Measurements from ENCODE around the gene ANKRD6.

Gene ANKRD6

DNA sequence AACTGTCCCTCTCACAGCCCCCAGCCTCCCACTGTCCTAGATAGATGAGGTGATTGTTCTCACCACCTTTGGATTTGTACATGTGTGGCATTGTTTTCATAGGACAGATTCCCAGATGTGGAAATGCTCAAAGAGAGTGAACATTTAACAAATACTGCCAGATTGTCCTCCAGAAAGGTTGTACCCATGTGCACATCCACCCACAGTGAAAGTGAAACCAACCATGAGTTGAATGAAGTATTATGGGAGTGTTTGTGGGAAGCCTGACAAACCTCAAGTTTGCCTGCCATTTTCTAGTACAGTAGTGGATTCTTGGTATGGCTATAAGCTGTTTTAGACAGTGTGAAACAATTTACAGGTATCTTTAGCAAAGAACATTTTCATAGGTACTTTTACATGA is 42.7 kb downstream of the ANKRD6 start:
- no peak for DNase-seq

GRCh38 chr6:89479897-89480296 is 46.9 kb downstream of the ANKRD6 start:
- DNase-seq, result no peak

- no peak for DNase-seq
These were observed 48.7 kb downstream of the ANKRD6 start for GRCh38 chr6:89481695-89482094.

DNA sequence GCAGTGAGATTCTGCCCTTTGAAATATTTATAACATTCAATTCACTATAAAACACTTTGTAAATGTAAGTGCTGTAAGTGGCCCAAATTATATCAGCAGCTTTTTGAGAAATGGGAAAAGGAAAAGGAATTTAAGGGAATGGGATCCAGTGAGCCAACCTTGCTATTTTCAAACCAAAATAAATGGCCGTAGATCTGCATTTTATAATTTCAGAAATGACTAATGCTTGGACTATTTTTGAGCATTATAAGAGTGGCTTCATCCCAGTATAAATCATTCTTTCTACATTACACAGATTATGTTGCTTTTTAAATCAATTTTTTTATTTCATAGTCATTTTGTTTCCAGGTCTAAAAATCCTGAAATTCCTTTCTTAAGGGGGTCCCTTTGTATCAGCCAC is 49.2 kb downstream of the ANKRD6 start:
- no peak for DNase-seq

DNA sequence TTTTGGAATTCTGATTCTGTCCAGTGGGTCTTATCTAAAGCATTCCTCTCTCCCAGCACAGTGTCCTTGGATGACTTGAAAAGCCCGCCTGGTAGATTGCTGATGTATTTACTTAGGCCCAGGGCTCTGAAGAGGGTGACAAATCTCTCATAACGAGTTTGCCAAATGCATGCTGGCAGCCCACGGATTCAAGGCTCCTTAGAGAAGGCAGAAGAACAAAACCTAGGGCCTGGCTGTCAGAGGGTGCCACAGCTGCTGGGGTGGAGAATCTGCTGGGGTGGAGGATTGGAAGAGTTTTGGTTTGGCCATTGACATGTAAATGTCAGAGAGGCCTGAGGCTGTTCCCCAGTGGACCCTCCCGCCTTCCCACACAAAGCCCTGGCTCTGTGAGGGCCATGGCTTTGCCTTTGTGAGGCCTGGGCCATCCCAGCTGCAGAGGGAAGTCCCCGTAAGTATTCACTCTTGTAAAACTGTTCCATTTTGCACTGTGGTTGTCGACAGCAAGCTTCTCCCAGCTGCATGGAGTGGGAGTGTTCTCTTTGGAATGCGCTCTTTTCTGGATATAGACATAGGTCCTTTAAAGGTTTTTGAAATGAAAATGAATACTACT is 50.3 kb downstream of the ANKRD6 start:
- no peak for DNase-seq

GRCh38 chr6:89485320-89485719 is 52.4 kb downstream of the ANKRD6 start:
- DNase-seq, result no peak

- no peak for DNase-seq
These were observed 54.9 kb downstream of the ANKRD6 start for GRCh38 chr6:89487864-89488263.

GRCh38 chr6:89488438-89488837 is 55.5 kb downstream of the ANKRD6 start:
- DNase-seq, result no peak

GRCh38 chr6:89489078-89489477 is 56.1 kb downstream of the ANKRD6 start:
- no peak for DNase-seq

GRCh38 chr6:89492025-89492640 is 59.2 kb downstream of the ANKRD6 start:
- DNase-seq, result no peak

DNA sequence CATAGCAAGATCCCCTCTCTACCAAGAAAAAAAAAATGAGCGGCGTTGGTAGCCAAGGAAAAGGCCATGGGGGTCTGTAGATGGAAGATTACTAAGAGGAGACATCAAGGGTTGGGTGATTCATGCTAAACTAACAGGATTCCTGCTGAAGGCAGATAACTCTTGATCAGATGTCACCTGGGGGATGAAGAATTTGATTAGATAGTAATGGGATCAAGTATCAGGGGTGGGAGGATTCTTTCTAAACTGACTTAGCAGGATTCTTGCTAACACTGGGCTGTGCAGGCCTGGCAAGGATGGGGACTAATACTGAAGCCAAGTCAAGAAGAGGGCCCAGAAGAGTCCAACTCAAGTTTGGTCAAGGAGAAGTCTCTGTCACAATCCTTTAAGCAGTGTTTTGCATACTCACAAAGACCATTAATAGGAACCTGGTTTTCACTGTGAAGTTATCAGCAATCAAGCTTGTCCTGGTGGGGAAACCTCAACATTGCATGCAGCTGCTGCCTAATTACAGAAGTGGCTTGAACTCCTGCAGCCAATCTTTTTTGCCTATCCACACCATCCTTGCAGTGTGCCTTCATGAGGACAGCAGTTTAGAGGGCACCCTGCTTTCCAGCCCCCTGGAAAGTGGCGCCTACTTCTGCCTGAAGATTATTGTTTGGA is 61.3 kb downstream of the ANKRD6 start:
- no peak for DNase-seq

DNA sequence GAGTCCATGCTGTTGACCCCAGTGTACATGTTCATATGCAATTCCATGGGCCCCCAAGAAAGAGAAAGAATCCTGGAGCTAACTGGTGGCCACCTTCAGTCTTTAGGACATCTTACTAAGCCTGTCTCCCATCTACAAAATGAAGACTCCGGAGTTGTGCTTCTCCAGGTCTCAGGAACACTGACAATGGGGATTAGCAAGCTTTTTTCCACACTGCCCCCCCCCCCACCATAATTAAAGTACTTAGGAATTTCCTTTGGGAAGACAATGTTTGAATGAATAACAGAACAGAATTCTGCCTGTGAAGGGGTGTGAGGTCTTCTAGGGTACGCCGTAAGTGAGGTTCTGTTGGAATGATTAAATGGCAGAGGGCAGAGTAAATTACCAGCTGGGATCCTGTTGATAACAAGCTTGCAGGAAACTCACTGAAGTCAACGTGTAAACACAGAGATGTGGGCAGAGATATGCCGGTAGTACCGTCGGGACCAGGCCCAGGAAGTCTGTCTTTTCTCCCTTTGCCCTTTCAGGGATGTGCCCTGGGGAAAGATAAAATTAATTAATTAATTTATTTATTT is 63.1 kb downstream of the ANKRD6 start:
- DNase-seq, result no peak

GRCh38 chr6:89500611-89501010 is 67.7 kb downstream of the ANKRD6 start:
- DNase-seq, result no peak

- DNase-seq, result no peak
These were observed 68.3 kb downstream of the ANKRD6 start for GRCh38 chr6:89501222-89501621.

- DNase-seq, result no peak
These were observed 68.8 kb downstream of the ANKRD6 start for GRCh38 chr6:89501753-89502152.

DNA sequence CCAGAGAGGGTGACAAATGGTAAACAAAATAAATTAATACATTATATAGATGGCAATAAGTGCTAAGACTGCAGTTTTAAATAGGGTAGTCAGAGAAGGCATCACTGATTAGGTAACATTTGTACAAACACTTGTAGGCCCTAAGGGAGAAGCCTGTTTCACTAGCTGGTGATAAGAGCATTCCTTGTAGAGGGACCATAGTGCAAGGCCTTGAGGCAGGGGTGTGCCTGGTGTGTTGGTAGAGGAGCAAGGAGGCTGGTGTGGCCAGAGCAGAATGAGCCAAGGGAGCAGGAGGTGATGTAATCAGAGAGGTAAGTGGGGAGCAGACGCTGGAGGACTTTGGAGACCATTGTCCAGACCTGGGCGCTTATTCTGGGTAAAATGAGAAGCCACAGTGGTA is 70.7 kb downstream of the ANKRD6 start:
- no peak for DNase-seq

DNA sequence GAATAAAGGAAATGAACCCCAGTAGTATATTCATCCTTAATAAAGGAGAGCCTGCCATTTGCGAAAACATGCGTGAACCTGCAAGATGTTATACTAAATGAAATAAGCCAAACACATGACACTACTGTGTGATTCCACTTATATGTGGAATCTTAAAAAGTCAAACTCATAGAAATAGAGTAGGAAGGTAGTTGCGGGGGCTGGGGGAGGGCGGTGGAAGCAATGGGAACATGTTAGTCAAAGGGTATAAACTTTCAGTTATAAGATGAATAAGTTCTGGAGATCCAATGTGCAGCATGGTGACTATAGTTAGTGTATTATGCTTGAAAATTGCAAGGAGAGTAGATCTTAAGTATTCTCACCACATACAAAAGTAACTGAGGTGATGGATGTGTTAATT is 72.9 kb downstream of the ANKRD6 start:
- DNase-seq, result no peak

- no peak for DNase-seq
These were observed 74.0 kb downstream of the ANKRD6 start for GRCh38 chr6:89506716-89507617.

DNA sequence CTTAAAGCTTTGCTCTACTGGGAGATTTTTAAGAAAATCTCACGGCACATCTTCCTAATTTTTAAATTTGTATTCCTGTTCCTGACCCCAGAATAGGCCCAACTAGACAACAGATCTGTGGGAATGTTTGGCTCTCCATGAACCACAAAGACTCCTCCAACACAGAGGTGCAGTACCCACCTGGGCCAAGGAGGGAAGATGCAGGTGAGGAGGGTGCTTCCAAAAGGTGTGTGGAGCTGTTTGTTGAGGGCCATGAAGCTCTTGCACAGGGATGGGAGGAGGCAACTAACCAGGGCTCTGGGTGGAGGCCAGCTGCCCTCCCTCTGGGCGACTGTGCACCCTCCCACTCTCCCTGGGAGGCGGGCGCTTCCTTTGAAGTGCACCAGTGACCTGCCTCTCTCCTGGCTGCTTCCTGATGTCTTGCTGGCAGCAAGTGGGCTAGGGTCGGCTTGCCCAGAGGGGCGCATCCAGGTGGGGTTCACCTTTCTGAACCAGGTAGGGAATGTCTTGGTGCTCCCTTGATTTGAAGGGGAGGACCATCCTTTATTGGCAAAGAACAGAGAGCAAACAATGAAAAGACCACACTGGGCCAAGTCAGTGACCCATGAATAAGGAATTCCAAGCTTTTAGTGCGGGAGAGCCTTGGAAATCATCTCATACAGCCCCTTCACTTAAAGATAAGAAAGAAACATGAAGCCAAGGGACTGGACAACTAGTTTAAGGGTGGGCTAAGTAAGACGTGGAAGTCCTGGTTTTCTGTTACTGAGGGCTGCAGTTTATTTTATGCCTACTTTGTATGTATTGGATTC is 76.0 kb downstream of the ANKRD6 start:
- no peak for DNase-seq

- DNase-seq, result no peak
These were observed 76.9 kb downstream of the ANKRD6 start for GRCh38 chr6:89509777-89510281.

GRCh38 chr6:89510393-89510792 is 77.4 kb downstream of the ANKRD6 start:
- DNase-seq, result no peak

All from right hindlimb (tissue), 1 donor.